T-cell (primary cell): ENCODE measurements around the gene RDH14. TPM values are rescaled to one million over a fixed set of nuclear protein-coding genes. Genes with fewer than 3 reads are reported as not detected.
A peak's percentile ranks its signal among the peaks of the same experiment; 100 is the strongest.

Experiments used
- ATAC-seq, 4 experiments: fragments of 200-7000 bp in 3 of 4; fragments of 150-1000 bp in 1 of 4; cut with Tn5 transposase; replicated peaks in 1 of 4; 1 replicate in 3 of 4; 2 replicates in 1 of 4; pipeline ENCODE4 v1.10.0; 2021; ENCODE audit warnings: moderate library complexity in 3 of 4, mild to moderate bottlenecking in 2 of 4, moderate number of reproducible peaks in 1 of 4
- CTCF ChIA-PET, 2 donors: fragments of 300-600 bp; sonication (Branson Sonifier 250); formaldehyde crosslinking; loops; one replicate each; lab custom pipeline; 2022; ENCODE audit warnings: antibody characterized with exemption in 2 of 2; lab: Charles Lee
- POLR2A ChIA-PET, 2 donors: fragments of 300-600 bp; sonication (Branson Sonifier 250); formaldehyde crosslinking; loops; one replicate each; lab custom pipeline; 2022; ENCODE audit warnings: antibody characterized with exemption in 2 of 2; lab: Charles Lee
- DNase-seq, 35 experiments: peaks; one replicate each; pipeline versions ENCODE4 v3.0.0 to v3.0.0-alpha.2; 2013 to 2023
- H3K27ac ChIP-seq: one replicate; pipeline ENCODE4 v1.5.1; 2013; ENCODE audit warnings: low read length
- H3K27me3 ChIP-seq, 2 experiments: replicated peaks in 1 of 2; 1 replicate in 1 of 2; 2 replicates in 1 of 2; pipeline versions ENCODE4 v1.6.1 to v1.7.0; 2013; ENCODE audit warnings: low read length in 1 of 2, mixed read lengths in 1 of 2; ENCODE audit not compliant: control insufficient read depth in 2 of 2, insufficient read depth in 2 of 2; ENCODE audit errors: extremely low read depth in 1 of 2
- H3K36me3 ChIP-seq, 2 donors: 1 replicate in 1 of 2; 2 replicates in 1 of 2; pipeline versions ENCODE4 v1.6.1 to v1.7.0; 2013; ENCODE audit warnings: low read length in 1 of 2; ENCODE audit not compliant: control insufficient read depth in 2 of 2, insufficient read depth in 1 of 2; ENCODE audit errors: extremely low read depth in 1 of 2
- H3K4me1 ChIP-seq, 2 experiments: 1 replicate in 1 of 2; 2 replicates in 1 of 2; pipeline versions ENCODE4 v1.6.1 to v1.7.0; 2013; ENCODE audit warnings: low read length in 2 of 2, mixed read lengths in 1 of 2; ENCODE audit not compliant: insufficient read depth in 2 of 2, control insufficient read depth in 1 of 2; ENCODE audit errors: extremely low read depth in 1 of 2
- H3K4me3 ChIP-seq, 2 donors: 1 replicate in 1 of 2; 2 replicates in 1 of 2; pipeline versions ENCODE4 v1.5.1 to v1.7.0; 2013; ENCODE audit warnings: mild to moderate bottlenecking in 2 of 2, low read length in 1 of 2, moderate library complexity in 1 of 2; ENCODE audit not compliant: control insufficient read depth in 1 of 2; ENCODE audit errors: extremely low read depth in 1 of 2
- H3K9me3 ChIP-seq: 2 replicates; pipeline ENCODE4 v1.7.0; 2013
- H3K27ac Mint-ChIP-seq, 2 donors: one replicate each; pipeline ENCODE4 v1.8.0; 2020 to 2021; ENCODE audit warnings: mild to moderate bottlenecking in 2 of 2, mixed read lengths in 2 of 2
- H3K27me3 Mint-ChIP-seq, 2 donors: one replicate each; pipeline ENCODE4 v1.8.0; 2021 to 2022; ENCODE audit warnings: mixed read lengths in 2 of 2
- H3K36me3 Mint-ChIP-seq: one replicate; pipeline ENCODE4 v1.8.0; 2021; ENCODE audit warnings: mixed read lengths
- H3K4me1 Mint-ChIP-seq, 3 donors: one replicate each; pipeline ENCODE4 v1.8.0; 2020 to 2022; ENCODE audit warnings: mixed read lengths in 3 of 3, mild to moderate bottlenecking in 1 of 3
- H3K4me3 Mint-ChIP-seq, 3 donors: one replicate each; pipeline ENCODE4 v1.8.0; 2020 to 2022; ENCODE audit warnings: mild to moderate bottlenecking in 3 of 3, mixed read lengths in 3 of 3, moderate library complexity in 3 of 3
- H3K9me3 Mint-ChIP-seq, 3 donors: one replicate each; pipeline ENCODE4 v1.8.0; 2020 to 2022; ENCODE audit warnings: mixed read lengths in 3 of 3
- WGBS: methylation state at CpG from one replicate; pipeline ENCODE4 v1.1.5; 2013; ENCODE audit warnings: missing lambda C conversion rate; ENCODE audit not compliant: insufficient coverage; 5-methylcytosine and 5-hydroxymethylcytosine counted together
- total RNA-seq, 35 experiments: library from RNA in 6 of 35; stranded (reverse) in 6 of 35; fragments of 120-200 nt in 1 of 35; gene quantifications; one replicate each; pipeline versions ENCODE4 v1.2.1 to v1.2.4 and lab custom pipeline; 2013 to 2026

The RDH14 gene
- total RNA-seq, 5 donors from 2014 or later (not counting 1 experiment from before 2014, with no cell fraction given), result 9.7 to 21.5 (median 18.8) TPM

DNA sequence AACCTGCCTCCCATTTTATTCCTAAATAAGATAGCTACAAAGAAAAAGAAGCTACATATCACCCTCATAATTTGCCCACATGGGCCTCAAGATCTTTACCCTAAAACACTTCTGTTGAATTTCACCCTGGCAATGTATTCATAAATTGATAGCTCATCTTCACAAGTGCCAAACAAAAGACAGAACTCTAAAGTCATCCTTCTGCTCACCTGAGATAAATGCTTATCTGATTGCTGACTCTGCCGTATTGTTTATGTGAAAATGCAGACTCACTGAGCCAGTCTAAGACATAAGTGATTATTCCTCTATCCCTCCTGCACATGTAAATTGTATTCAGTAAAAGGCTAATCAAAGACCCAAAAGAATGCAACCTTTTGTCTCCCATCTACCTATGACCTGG lies 2.0 kb downstream of the RDH14 start:
- WGBS, result no CpG with 5 or more reads among the region's 1 CpG
- peak overlapping the region; percentile 14 to 97 for H3K27ac Mint-ChIP-seq

DNA sequence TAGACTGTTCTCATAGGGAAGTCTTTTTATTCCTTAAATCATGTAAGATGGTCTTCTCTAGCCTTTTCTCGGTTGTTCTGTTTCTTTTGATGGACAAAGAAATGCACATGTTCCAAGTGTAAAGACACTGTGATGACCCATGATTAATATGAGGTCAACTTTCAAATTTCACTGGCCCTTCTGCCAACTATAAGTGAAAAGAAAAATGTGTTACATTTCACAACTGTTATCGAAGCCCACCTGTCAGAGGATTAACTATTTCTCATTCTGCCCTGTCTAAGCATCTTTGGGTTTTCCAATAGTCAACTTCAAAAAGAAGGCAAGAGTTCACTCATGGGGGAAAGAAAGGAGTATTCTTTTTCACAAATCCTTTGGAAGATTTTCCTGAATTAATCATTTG lies 3.3 kb downstream of the RDH14 start:
- Histone ChIP-seq H3K36me3 (peaks cover 0 to 14% of the 10 kb centered on the region in 2 donors), H3K9me3 (no peaks in the 10 kb centered on the region), H3K27ac (no peak overlapping the region), H3K4me3 (no peak overlapping the region), H3K4me1 (peaks cover 11 to 17% of the 10 kb centered on the region in 2 experiments), H3K27me3 (no peaks in the 10 kb centered on the region)
- ChIA-PET CTCF (no interaction called here), POLR2A (interaction anchor here in 1 of 2 donors (0.8 kb wide), 1 partner anchor 806 kb away, joined by 3 read pairs; no protein-coding TSS in a partner anchor)
- no peak overlapping the region for H3K4me3 Mint-ChIP-seq
- H3K36me3 Mint-ChIP-seq, result peaks cover 22% of the 10 kb centered on the region
- H3K9me3 Mint-ChIP-seq, result peaks cover 0 to under 1% (median 0%) of the 10 kb centered on the region in 3 donors
- peaks cover 65 to 75% (median 75%) of the 10 kb centered on the region in 3 donors for H3K4me1 Mint-ChIP-seq
- no peak overlapping the region for H3K27ac Mint-ChIP-seq
- H3K27me3 Mint-ChIP-seq, result no peaks in the 10 kb centered on the region
- DNase-seq (no peak), ATAC-seq (no peak)
- no CpG with 5 or more reads among the region's 2 CpGs for WGBS

More for the DNA sequence above, 2.0 kb downstream of the RDH14 start:
- Histone ChIP-seq H3K9me3 (no peaks in the 10 kb centered on the region), H3K27ac (no peak overlapping the region), H3K4me3 (no peak overlapping the region), H3K4me1 (peaks cover 11 to 17% of the 10 kb centered on the region in 2 experiments), H3K27me3 (no peaks in the 10 kb centered on the region), H3K36me3 (peaks cover 0 to 14% of the 10 kb centered on the region in 2 donors)
- peaks cover 0 to 3% (median 0%) of the 10 kb centered on the region in 3 donors for H3K9me3 Mint-ChIP-seq
- peaks cover 57 to 67% (median 63%) of the 10 kb centered on the region in 3 donors for H3K4me1 Mint-ChIP-seq
- peak overlapping the region in 2 of 3 donors; percentile 91 for H3K4me3 Mint-ChIP-seq
- ChIA-PET CTCF (interaction anchor here (0.6 to 0.9 kb wide), 3 partner anchors 13 to 37 kb away, joined by 3 to 5 read pairs (median 3); no protein-coding TSS in a partner anchor), POLR2A (interaction anchor here (0.6 to 0.7 kb wide), 2 partner anchors 96 to 227 kb away, joined by 3 read pairs; no protein-coding TSS in a partner anchor)
- DNase-seq, result no peak
- ATAC-seq, result no peak
- peaks cover 27% of the 10 kb centered on the region for H3K36me3 Mint-ChIP-seq
- H3K27me3 Mint-ChIP-seq, result no peaks in the 10 kb centered on the region

DNA sequence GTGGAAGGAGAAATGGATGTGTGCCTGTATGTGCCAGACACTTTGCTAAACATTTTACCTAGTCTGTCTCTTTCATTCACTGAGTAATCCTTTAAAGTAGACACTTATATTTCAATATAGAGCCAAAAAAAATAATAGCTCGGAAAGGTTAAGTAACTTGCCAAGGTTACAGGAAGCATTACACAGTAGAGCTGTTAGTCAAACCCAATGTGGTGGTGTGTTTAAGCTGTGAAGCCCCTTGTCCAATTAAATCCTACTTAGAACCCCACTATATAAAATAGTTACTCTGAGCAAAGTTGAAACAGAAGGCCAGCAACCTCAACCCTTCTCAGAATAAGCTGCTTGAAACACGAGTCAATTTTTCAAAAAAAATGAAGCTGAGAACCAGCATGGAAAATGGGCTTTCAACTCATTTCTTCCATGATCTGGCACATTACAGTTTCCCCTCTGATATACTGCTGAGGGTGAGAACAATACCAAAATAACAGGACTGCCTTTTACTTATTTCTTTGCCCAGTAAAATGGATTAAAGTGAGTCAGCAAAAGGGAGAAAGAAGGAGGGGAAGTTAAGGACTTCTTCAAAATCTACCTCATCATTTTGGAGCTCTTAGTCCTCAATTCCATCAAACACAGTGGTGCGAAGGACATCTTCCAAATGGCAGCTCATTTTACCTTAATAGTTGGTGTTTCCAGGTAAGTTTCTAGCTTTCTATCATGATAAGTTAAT lies 7.9 kb downstream of the RDH14 start:
- Histone ChIP-seq H3K27ac (no peak overlapping the region), H3K9me3 (no peaks in the 10 kb centered on the region), H3K27me3 (no peaks in the 10 kb centered on the region), H3K4me3 (no peak overlapping the region), H3K4me1 (no peaks in the 10 kb centered on the region), H3K36me3 (peaks cover 0 to 14% of the 10 kb centered on the region in 2 donors)
- H3K27me3 Mint-ChIP-seq, result no peaks in the 10 kb centered on the region
- H3K36me3 Mint-ChIP-seq, result peaks cover 29% of the 10 kb centered on the region
- H3K4me3 Mint-ChIP-seq, result no peak overlapping the region
- DNase-seq (no peak), ATAC-seq (no peak)
- no peak overlapping the region for H3K27ac Mint-ChIP-seq
- ChIA-PET POLR2A (interaction anchor here in 1 of 2 donors (0.5 to 0.7 kb wide), 2 partner anchors 8 to 1503 kb away, joined by 3 to 8 read pairs; partner anchors contain the start of gene RDH14), CTCF (interaction anchor here in 1 of 2 donors (0.6 kb wide), 1 partner anchor 713 kb away, joined by 3 read pairs; no protein-coding TSS in a partner anchor)
- whole genome bisulfite sequencing, result no CpG with 5 or more reads among the region's 3 CpGs
- H3K4me1 Mint-ChIP-seq, result peaks cover 49 to 75% (median 73%) of the 10 kb centered on the region in 3 donors
- H3K9me3 Mint-ChIP-seq, result no peaks in the 10 kb centered on the region

DNA sequence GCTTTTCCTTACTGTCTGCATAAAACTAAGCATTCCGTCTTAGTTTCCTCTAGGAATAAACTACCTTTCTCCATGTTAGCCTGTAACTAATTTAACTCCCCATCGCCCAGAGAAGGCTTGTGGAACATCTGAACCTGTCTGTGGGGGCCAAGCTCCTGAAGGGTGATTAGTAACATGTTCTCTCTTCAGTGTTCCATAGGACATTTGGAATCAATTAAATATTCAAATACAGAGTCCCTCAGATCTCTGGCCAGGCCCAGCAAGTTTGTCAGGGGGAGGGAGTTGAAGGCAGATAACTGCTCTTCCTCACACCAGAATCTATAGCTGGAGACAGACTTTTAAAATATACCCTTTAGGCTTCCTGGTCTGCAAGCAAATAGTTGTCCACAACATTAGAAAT lies 8.8 kb downstream of the RDH14 start:
- Histone ChIP-seq H3K4me1 (peaks cover 0 to 2% of the 10 kb centered on the region in 2 experiments), H3K9me3 (no peaks in the 10 kb centered on the region), H3K4me3 (no peak overlapping the region), H3K27ac (no peak overlapping the region), H3K27me3 (no peaks in the 10 kb centered on the region), H3K36me3 (peaks cover 0 to 14% of the 10 kb centered on the region in 2 donors)
- H3K27me3 Mint-ChIP-seq, result no peaks in the 10 kb centered on the region
- peaks cover 49 to 73% (median 73%) of the 10 kb centered on the region in 3 donors for H3K4me1 Mint-ChIP-seq
- POLR2A ChIA-PET, result no interaction called here
- no peak overlapping the region for H3K27ac Mint-ChIP-seq
- DNase-seq (no peak), ATAC-seq (no peak)
- H3K9me3 Mint-ChIP-seq, result no peaks in the 10 kb centered on the region
- no CpG with 5 or more reads among the region's 2 CpGs for WGBS
- peaks cover 29% of the 10 kb centered on the region for H3K36me3 Mint-ChIP-seq
- no peak overlapping the region for H3K4me3 Mint-ChIP-seq
- CTCF ChIA-PET, result no interaction called here

DNA sequence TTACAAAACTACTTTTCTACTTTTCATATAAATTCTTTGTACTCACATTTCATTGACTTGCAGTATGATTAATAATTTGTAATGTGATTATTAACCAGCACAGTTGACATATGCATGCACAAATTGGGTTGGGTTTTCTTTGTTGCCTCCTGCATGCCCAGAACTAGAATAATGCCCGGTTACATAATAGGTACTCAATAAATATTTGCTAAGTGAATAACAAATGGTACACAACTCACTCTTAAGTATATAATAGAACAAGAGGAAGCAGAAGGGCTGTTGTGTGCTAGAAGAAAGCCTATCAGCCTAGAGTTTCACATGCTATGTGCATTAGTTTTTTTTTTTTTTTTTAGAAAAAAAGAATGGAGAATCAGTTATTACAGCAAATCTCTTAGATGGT lies 9.3 kb downstream of the RDH14 start:
- Histone ChIP-seq H3K4me1 (peaks cover 0 to 6% of the 10 kb centered on the region in 2 experiments), H3K9me3 (no peaks in the 10 kb centered on the region), H3K27me3 (no peaks in the 10 kb centered on the region), H3K4me3 (no peak overlapping the region), H3K36me3 (peaks cover 0 to 14% of the 10 kb centered on the region in 2 donors), H3K27ac (no peak overlapping the region)
- DNase-seq (no peak), ATAC-seq (no peak)
- no peak overlapping the region for H3K4me3 Mint-ChIP-seq
- no CpG with 5 or more reads among the region's 1 CpG for WGBS
- POLR2A ChIA-PET, result no interaction called here
- CTCF ChIA-PET, result no interaction called here
- no peak overlapping the region for H3K27ac Mint-ChIP-seq
- no peaks in the 10 kb centered on the region for H3K27me3 Mint-ChIP-seq
- H3K9me3 Mint-ChIP-seq, result no peaks in the 10 kb centered on the region
- peaks cover 29% of the 10 kb centered on the region for H3K36me3 Mint-ChIP-seq
- peaks cover 49 to 74% (median 73%) of the 10 kb centered on the region in 3 donors for H3K4me1 Mint-ChIP-seq

DNA sequence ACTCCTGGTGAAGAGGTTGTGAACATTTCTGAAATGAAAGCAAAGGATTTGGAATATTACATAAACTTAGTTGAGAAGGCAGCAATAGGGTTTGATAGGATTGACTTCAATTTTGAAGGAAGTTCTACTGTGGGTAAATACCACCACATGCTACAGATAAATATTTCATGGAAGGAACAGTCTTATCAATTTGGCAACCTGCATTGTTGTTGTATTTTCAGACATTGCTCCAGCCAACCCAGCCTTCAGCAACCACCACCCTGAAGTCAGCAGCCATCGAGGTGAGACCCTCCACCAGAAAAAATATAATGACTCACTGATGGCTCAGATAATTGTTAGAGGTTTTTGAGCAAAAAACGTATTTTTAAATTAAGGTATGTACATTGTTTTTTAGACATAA lies 10.0 kb downstream of the RDH14 start:
- Histone ChIP-seq H3K9me3 (no peaks in the 10 kb centered on the region), H3K27ac (no peak overlapping the region), H3K4me1 (peaks cover 0 to 13% of the 10 kb centered on the region in 2 experiments), H3K4me3 (no peak overlapping the region), H3K27me3 (no peaks in the 10 kb centered on the region), H3K36me3 (peaks cover 0 to 10% of the 10 kb centered on the region in 2 donors)
- WGBS, result no CpG with 5 or more reads among the region's 2 CpGs
- H3K4me3 Mint-ChIP-seq, result no peak overlapping the region
- ATAC-seq, result no peak
- no peak for DNase-seq
- H3K27ac Mint-ChIP-seq, result no peak overlapping the region
- no peaks in the 10 kb centered on the region for H3K27me3 Mint-ChIP-seq
- H3K9me3 Mint-ChIP-seq, result no peaks in the 10 kb centered on the region
- CTCF ChIA-PET, result no interaction called here
- peaks cover 55 to 78% (median 76%) of the 10 kb centered on the region in 3 donors for H3K4me1 Mint-ChIP-seq
- POLR2A ChIA-PET, result no interaction called here
- peaks cover 26% of the 10 kb centered on the region for H3K36me3 Mint-ChIP-seq
